ENCODE measurements around the gene IRS2. TPM values are rescaled to one million over a fixed set of nuclear protein-coding genes. Genes with fewer than 3 reads are reported as not detected.

IRS2 gene
- total RNA-seq, 1 donor from 2014 or later: 43.8 TPM

DNA sequence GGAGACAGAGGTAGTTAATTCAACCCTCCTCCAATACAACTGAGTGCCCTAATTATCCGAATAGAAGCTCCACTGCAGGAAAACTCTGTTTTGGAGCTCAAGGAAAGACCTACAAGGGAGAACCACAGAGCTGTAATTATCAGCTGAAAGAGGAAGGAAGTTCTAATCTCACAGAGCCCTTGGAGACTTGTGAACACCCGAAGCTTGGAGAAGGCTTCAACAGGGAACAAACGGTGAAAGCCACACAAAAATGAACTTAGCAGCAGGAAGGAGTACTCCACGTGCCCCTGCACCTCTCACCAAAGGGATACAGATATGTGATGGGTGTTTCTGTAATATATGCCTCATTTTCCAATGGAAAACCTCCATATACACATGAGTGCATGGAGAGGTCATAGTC lies 61.1 kb downstream of the IRS2 start:
- Histone ChIP-seq H3K27ac (no peak overlapping the region), H3K36me3 (no peaks in the 10 kb centered on the region), H3K4me1 (no peaks in the 10 kb centered on the region), H3K9me3 (no peaks in the 10 kb centered on the region), H3K27me3 (no peaks in the 10 kb centered on the region), H3K4me3 (no peak overlapping the region)
- DNase-seq (no peak), ATAC-seq (peak; percentile 38)
- TF ChIP-seq, protein P1, sequence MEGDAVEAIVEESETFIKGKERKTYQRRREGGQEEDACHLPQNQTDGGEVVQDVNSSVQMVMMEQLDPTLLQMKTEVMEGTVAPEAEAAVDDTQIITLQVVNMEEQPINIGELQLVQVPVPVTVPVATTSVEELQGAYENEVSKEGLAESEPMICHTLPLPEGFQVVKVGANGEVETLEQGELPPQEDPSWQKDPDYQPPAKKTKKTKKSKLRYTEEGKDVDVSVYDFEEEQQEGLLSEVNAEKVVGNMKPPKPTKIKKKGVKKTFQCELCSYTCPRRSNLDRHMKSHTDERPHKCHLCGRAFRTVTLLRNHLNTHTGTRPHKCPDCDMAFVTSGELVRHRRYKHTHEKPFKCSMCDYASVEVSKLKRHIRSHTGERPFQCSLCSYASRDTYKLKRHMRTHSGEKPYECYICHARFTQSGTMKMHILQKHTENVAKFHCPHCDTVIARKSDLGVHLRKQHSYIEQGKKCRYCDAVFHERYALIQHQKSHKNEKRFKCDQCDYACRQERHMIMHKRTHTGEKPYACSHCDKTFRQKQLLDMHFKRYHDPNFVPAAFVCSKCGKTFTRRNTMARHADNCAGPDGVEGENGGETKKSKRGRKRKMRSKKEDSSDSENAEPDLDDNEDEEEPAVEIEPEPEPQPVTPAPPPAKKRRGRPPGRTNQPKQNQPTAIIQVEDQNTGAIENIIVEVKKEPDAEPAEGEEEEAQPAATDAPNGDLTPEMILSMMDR (IDR thresholded peaks at IDR 0.05): no peak
- intact Hi-C loops (cut with DNase I): no loop called here

- TF ChIP-seq, protein P1 (IDR thresholded peaks at IDR 0.05): no peak
- Histone ChIP-seq H3K9me3 (no peaks in the 10 kb centered on the region), H3K4me1 (no peaks in the 10 kb centered on the region), H3K27ac (no peak overlapping the region), H3K4me3 (no peak overlapping the region), H3K27me3 (no peaks in the 10 kb centered on the region), H3K36me3 (no peaks in the 10 kb centered on the region)
- DNase-seq: no peak
- ATAC-seq: no peak
- intact Hi-C loops (cut with DNase I): no loop called here
These were observed 61.8 kb downstream of the IRS2 start for GRCh38 chr13:109724603-109725002.

DNA sequence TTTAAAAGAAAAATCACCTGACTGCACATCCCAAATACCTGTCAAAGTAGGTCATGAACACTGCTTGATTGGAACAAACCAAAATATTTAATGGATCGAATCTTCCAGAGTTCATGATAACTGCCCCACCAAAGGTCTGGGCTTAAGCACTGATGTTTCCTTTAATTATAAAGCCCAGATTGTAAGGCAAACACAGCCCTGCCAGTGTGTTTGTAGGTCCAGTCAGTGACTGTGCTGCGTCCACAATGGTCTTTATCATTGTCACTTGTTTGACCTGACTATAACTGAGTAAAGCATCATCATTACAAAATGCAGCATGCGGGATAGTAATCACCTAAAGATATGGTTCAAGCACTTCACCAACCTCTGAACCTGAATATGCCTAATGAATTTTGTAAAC lies 63.3 kb downstream of the IRS2 start:
- TF ChIP-seq, protein P1 (IDR thresholded peaks at IDR 0.05): no peak
- H3K36me3 ChIP-seq: no peaks in the 10 kb centered on the region
- no peaks in the 10 kb centered on the region for H3K27me3 ChIP-seq
- DNase-seq: no peak
- no peaks in the 10 kb centered on the region for H3K9me3 ChIP-seq
- intact Hi-C loops (cut with DNase I): no loop called here
- H3K27ac ChIP-seq: no peak overlapping the region
- H3K4me1 ChIP-seq: no peaks in the 10 kb centered on the region
- H3K4me3 ChIP-seq: no peak overlapping the region
- ATAC-seq: no peak

DNA sequence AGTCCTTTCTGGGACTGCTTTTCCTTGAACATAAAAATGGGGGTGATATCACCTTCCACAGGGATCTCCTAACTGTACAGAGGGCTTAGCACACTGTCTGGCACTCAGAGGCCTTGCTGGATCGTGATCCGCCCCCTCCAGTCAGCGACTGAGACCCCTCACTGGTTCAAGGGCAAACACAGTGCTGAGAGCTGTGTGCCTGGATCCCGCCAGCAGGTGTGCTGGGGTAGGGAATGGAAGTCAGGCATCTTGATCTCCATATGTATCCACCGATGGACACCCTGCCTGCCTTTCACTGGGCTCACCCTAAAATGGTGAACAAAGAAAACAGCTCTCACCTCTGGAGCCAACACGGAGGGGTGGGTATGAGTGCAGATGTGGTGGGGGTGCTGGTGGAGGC lies 64.3 kb downstream of the IRS2 start:
- Histone ChIP-seq H3K36me3 (no peaks in the 10 kb centered on the region), H3K4me1 (no peaks in the 10 kb centered on the region), H3K27me3 (no peaks in the 10 kb centered on the region), H3K9me3 (no peaks in the 10 kb centered on the region), H3K4me3 (no peak overlapping the region), H3K27ac (no peak overlapping the region)
- intact Hi-C loops (cut with DNase I): no loop called here
- TF ChIP-seq, protein P1 (IDR thresholded peaks at IDR 0.05): no peak
- DNase-seq (no peak), ATAC-seq (no peak)

- no peak for ATAC-seq
- no peak overlapping the region for H3K4me3 ChIP-seq
- no peaks in the 10 kb centered on the region for H3K36me3 ChIP-seq
- H3K9me3 ChIP-seq: no peaks in the 10 kb centered on the region
- H3K27ac ChIP-seq: no peak overlapping the region
- intact Hi-C loops (cut with DNase I): no loop called here
- no peaks in the 10 kb centered on the region for H3K4me1 ChIP-seq
- TF ChIP-seq, protein P1 (IDR thresholded peaks at IDR 0.05): no peak
- no peak for DNase-seq
- H3K27me3 ChIP-seq: no peaks in the 10 kb centered on the region
These were observed 65.6 kb downstream of the IRS2 start for GRCh38 chr13:109720758-109721184.

- no peaks in the 10 kb centered on the region for H3K4me1 ChIP-seq
- H3K27me3 ChIP-seq: no peaks in the 10 kb centered on the region
- intact Hi-C loops (cut with DNase I): no loop called here
- TF ChIP-seq, protein P1 (IDR thresholded peaks at IDR 0.05): no peak
- H3K9me3 ChIP-seq: no peaks in the 10 kb centered on the region
- ATAC-seq (no peak), DNase-seq (no peak)
- H3K4me3 ChIP-seq: no peak overlapping the region
- H3K36me3 ChIP-seq: no peaks in the 10 kb centered on the region
- H3K27ac ChIP-seq: no peak overlapping the region
These were observed 66.3 kb downstream of the IRS2 start for GRCh38 chr13:109719962-109720646.
